IMR-90 (cell line): Measurements from ENCODE around the gene UBA5. TPM values are rescaled to one million over a fixed set of nuclear protein-coding genes. Genes with fewer than 3 reads are reported as not detected.

Source experiments
- ATAC-seq: fragments of 200-7000 bp; cut with Tn5 transposase; 2 replicates; pipeline ENCODE4 v1.9.1; 2020; ENCODE audit warnings: low read depth, mild to moderate bottlenecking, moderate library complexity
- BruUV-seq: library from RNA; stranded (reverse); fragments of 400-500 nt; replicated peaks from 2 replicates; lab custom pipeline; 2021; lab: Mats Ljungman, UMichigan
- CTCF ChIA-PET: fragments of 300-600 bp; formaldehyde crosslinking; extraction: SDS; loops from one replicate; lab custom pipeline; 2021; ENCODE audit warnings: antibody characterized with exemption; lab: Yijun Ruan, JAX
- POLR2A ChIA-PET: fragments of 300-600 bp; sonication (Branson Sonifier 250); formaldehyde crosslinking; loops from one replicate; lab custom pipeline; 2022; ENCODE audit warnings: antibody characterized with exemption; ENCODE audit not compliant: unreplicated experiment; lab: Charles Lee
- DNase-seq: peaks from one replicate; pipeline ENCODE4 v3.0.0; 2013
- H2AFZ ChIP-seq: replicated peaks from 2 replicates; pipeline ENCODE3; 2013; ENCODE audit warnings: low read length, mild to moderate bottlenecking; ENCODE audit not compliant: poor library complexity
- H2AK5ac ChIP-seq: 2 replicates; pipeline ENCODE4 v1.6.1; 2013; ENCODE audit warnings: low read depth, low read length, inconsistent platforms
- H2AK9ac ChIP-seq: replicated peaks from 2 replicates; pipeline ENCODE3; 2013; ENCODE audit warnings: mild to moderate bottlenecking, low read depth, low read length, moderate library complexity; ENCODE audit not compliant: poor library complexity
- H2BK120ac ChIP-seq: 2 replicates; pipeline ENCODE4 v1.6.1; 2013; ENCODE audit warnings: low read depth, low read length, inconsistent platforms
- H2BK15ac ChIP-seq: 3 replicates; pipeline ENCODE4 v1.6.1; 2013; ENCODE audit warnings: low read depth, low read length, inconsistent platforms
- H2BK20ac ChIP-seq: 2 replicates; pipeline ENCODE4 v1.6.1; 2013; ENCODE audit warnings: low read depth, mild to moderate bottlenecking, inconsistent platforms, low read length, moderate library complexity
- H2BK5ac ChIP-seq: 2 replicates; pipeline ENCODE4 v1.6.1; 2013; ENCODE audit warnings: mild to moderate bottlenecking, low read depth, low read length, inconsistent platforms; ENCODE audit not compliant: poor library complexity, severe bottlenecking
- H3K14ac ChIP-seq: replicated peaks from 2 replicates; pipeline ENCODE4 v1.6.1; 2013; ENCODE audit warnings: low read depth, low read length, inconsistent platforms
- H3K18ac ChIP-seq: 2 replicates; pipeline ENCODE4 v1.6.1; 2013; ENCODE audit warnings: low read depth, low read length, control low read depth
- H3K23ac ChIP-seq: 2 replicates; pipeline ENCODE4 v1.6.1; 2013; ENCODE audit warnings: low read depth, low read length, inconsistent platforms
- H3K27ac ChIP-seq: 2 replicates; pipeline ENCODE4 v1.5.1; 2013; ENCODE audit warnings: mild to moderate bottlenecking, control low read depth, low read length; ENCODE audit not compliant: insufficient read depth
- H3K27me3 ChIP-seq: 2 replicates; pipeline ENCODE4 v1.6.1; 2013; ENCODE audit warnings: low read length; ENCODE audit not compliant: control insufficient read depth, insufficient read depth
- H3K36me3 ChIP-seq: 2 replicates; pipeline ENCODE4 v1.6.1; 2013; ENCODE audit warnings: low read length, mixed read lengths; ENCODE audit not compliant: control insufficient read depth, insufficient read depth
- H3K4ac ChIP-seq: 2 replicates; pipeline ENCODE4 v1.6.1; 2013; ENCODE audit warnings: low read depth, low read length, inconsistent platforms
- H3K4me1 ChIP-seq: 2 replicates; pipeline ENCODE4 v1.6.1; 2013; ENCODE audit warnings: low read length, mixed read lengths; ENCODE audit not compliant: control insufficient read depth, insufficient read depth
- H3K4me2 ChIP-seq: 2 replicates; pipeline ENCODE4 v1.6.1; 2013; ENCODE audit warnings: low read depth, mild to moderate bottlenecking, control low read depth, low read length, moderate library complexity
- H3K4me3 ChIP-seq: 2 replicates; pipeline ENCODE4 v1.5.1; 2013; ENCODE audit warnings: low read depth, mild to moderate bottlenecking, control low read depth, low read length, moderate library complexity; ENCODE audit not compliant: insufficient read depth
- H3K56ac ChIP-seq: 2 replicates; pipeline ENCODE4 v1.6.1; 2013; ENCODE audit warnings: low read length, inconsistent platforms; ENCODE audit not compliant: insufficient read depth; ENCODE audit errors: extremely low read depth
- H3K79me1 ChIP-seq, 2 experiments: 2 replicates each; pipeline ENCODE4 v1.6.1; 2013; ENCODE audit warnings: low read length in 2 of 2, inconsistent platforms in 1 of 2, low read depth in 1 of 2
- H3K9ac ChIP-seq: 2 replicates; pipeline ENCODE4 v1.6.1; 2013; ENCODE audit warnings: low read depth, low read length, control low read depth
- H3K9me1 ChIP-seq: 2 replicates; pipeline ENCODE4 v1.6.1; 2013; ENCODE audit warnings: low read length, inconsistent platforms; ENCODE audit not compliant: insufficient read depth
- H3K9me3 ChIP-seq: 2 replicates; pipeline ENCODE4 v1.6.1; 2013; ENCODE audit warnings: low read length; ENCODE audit not compliant: control insufficient read depth, insufficient read depth
- H4K20me1 ChIP-seq: 2 replicates; pipeline ENCODE4 v1.6.1; 2013; ENCODE audit warnings: low read length, inconsistent platforms; ENCODE audit not compliant: insufficient read depth
- H4K5ac ChIP-seq: 2 replicates; pipeline ENCODE4 v1.6.1; 2013; ENCODE audit warnings: mild to moderate bottlenecking, low read depth, low read length, control low read depth
- H4K8ac ChIP-seq, 2 experiments: 2 replicates each; pipeline ENCODE4 v1.6.1; 2013; ENCODE audit warnings: low read depth in 2 of 2, low read length in 2 of 2, control low read depth in 1 of 2, inconsistent platforms in 1 of 2
- H4K91ac ChIP-seq: 2 replicates; pipeline ENCODE4 v1.6.1; 2013; ENCODE audit warnings: low read depth, low read length, inconsistent platforms; ENCODE audit not compliant: insufficient read depth
- BHLHE40 ChIP-seq: fragments of 150-350 bp; IDR thresholded peaks from 2 replicates; pipeline ENCODE4 v1.6.1; 2016; ENCODE audit warnings: mild to moderate bottlenecking, low read depth, low read length
- CEBPB ChIP-seq: IDR thresholded peaks from 2 replicates; pipeline ENCODE4 v1.6.1; 2012; ENCODE audit warnings: low read depth, low read length, improper control_type of control experiment
- MAFK ChIP-seq: IDR thresholded peaks from 2 replicates; pipeline ENCODE4 v1.6.1; 2012; ENCODE audit warnings: low read depth, low read length, improper control_type of control experiment
- MAZ ChIP-seq: IDR thresholded peaks from 2 replicates; pipeline ENCODE4 v1.6.1; 2012; ENCODE audit warnings: low read depth, mild to moderate bottlenecking, low read length, improper control_type of control experiment, moderate library complexity, borderline replicate concordance
- RFX5 ChIP-seq: IDR thresholded peaks from 2 replicates; pipeline ENCODE4 v1.8.0; 2012; ENCODE audit warnings: low read depth, mild to moderate bottlenecking, low read length, moderate library complexity
- SMC3 ChIP-seq: fragments of 150-350 bp; IDR thresholded peaks from 2 replicates; pipeline ENCODE4 v1.6.1; 2016; ENCODE audit warnings: low read depth, mild to moderate bottlenecking, antibody characterized with exemption, low read length, moderate library complexity
- WGBS, 2 experiments: methylation state at CpG; one replicate each; pipeline versions ENCODE4 v1.1.5 to v1.1.7; 2013; ENCODE audit warnings: missing lambda C conversion rate in 2 of 2; ENCODE audit not compliant: insufficient read length in 1 of 2; ENCODE audit errors: extremely low coverage in 2 of 2; 5-methylcytosine and 5-hydroxymethylcytosine counted together
- dilution Hi-C: fragments of 300-500 bp; cut with HindIII; formaldehyde crosslinking; loops from one replicate; pipeline ENCODE4 v1.14.3; 2018; ENCODE audit warnings: low sequenced_read_pairs; ENCODE audit not compliant: unreplicated experiment
- in situ Hi-C: fragments of 300-500 bp; cut with MboI; formaldehyde crosslinking; loops from 3 replicates; pipeline ENCODE4 v1.14.3; 2019; ENCODE audit warnings: low sequenced_read_pairs, inconsistent platforms, mixed read lengths
- intact Hi-C: fragments of 100-400 bp; cut with micrococcal nuclease; formaldehyde crosslinking; loops from 2 replicates; pipeline ENCODE4 v1.10.0; 2022
- polyA plus RNA-seq, 3 experiments: library from polyadenylated mRNA; depleted of rRNA; stranded (reverse); fragments of >200 nt; gene quantifications; 2 replicates each; pipeline ENCODE4 v1.2.3, GENCODE V29; 2012; ENCODE audit warnings: low replicate concordance in 1 of 3
- total RNA-seq: library from RNA; depleted of rRNA; stranded (reverse); fragments of >200 nt; gene quantifications from 2 replicates; pipeline ENCODE4 v1.2.3, GENCODE V29; 2012
- TF ChIP-seq, protein P1 (sequence below): fragments of 150-350 bp; IDR thresholded peaks from 2 replicates; pipeline ENCODE4 v1.6.1; 2017; ENCODE audit warnings: mild to moderate bottlenecking, antibody characterized with exemption, low read length, low read depth
- TF ChIP-seq, protein P2 (sequence below): conservative IDR thresholded peaks from 2 replicates; pipeline ENCODE4 v1.5.1; 2012; ENCODE audit warnings: mild to moderate bottlenecking, low read depth, low read length, improper control_type of control experiment

The UBA5 gene
- total and polyA plus RNA-seq, 2 of the 4 experiments (the other 2 are of a cell fraction): 20.3 to 30.4 TPM

DNA sequence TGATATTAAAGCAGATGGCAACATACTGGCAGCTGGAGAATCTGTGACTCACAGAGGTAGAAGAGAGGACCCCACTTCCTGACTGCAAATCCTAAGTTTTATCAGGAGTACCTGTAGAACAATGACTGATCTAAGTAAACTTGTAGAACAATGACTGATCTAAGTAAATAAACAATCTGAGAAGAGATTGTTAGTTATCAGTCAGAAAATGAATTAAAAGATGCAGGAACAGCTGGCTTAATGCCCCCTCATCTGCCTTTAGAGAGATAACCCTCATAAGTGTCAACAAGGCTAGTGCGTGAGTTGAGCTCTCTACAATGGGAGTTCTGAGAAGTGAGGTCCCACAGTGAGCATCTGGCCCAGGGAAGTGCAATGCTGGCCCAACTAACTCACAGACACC is 15.1 kb upstream of the UBA5 start:
- Histone ChIP-seq H3K9me1 (no peaks in the 10 kb centered on the region), H3K4me2 (no peak overlapping the region), H4K91ac (no peak overlapping the region), H4K20me1 (no peaks in the 10 kb centered on the region), H2AK9ac (no peak overlapping the region), H4K8ac (no peak overlapping the region), H3K4me3 (no peak overlapping the region), H2BK120ac (no peak overlapping the region), H3K9me3 (no peaks in the 10 kb centered on the region), H3K56ac (no peak overlapping the region), H3K18ac (no peak overlapping the region), H2BK15ac (no peak overlapping the region), H3K4me1 (no peaks in the 10 kb centered on the region), H2AFZ (no peak overlapping the region), H3K9ac (no peak overlapping the region), H3K27me3 (no peaks in the 10 kb centered on the region), H2BK5ac (no peak overlapping the region), H2BK20ac (no peak overlapping the region), H4K5ac (peak overlapping the region; percentile 51; the same call in 1 of the 2 replicates), H3K36me3 (no peaks in the 10 kb centered on the region), H2AK5ac (0 out of 2 replicates have a peak overlapping the region, but pooled peaks have one; percentile 9), H3K4ac (no peak overlapping the region), H3K27ac (no peak overlapping the region), H3K14ac (no peak overlapping the region), H3K79me1 (peaks cover 2% of the 10 kb centered on the region in 2 experiments; a peak in 2 of 4 replicates), H3K23ac (no peak overlapping the region)
- POLR2A ChIA-PET: no interaction called here
- DNase-seq (no peak), ATAC-seq (no peak)
- no TSS peak for BruUV-seq
- intact Hi-C loops: no loop called here
- TF ChIP-seq MAZ (no peak), SMC3 (no peak), MAFK (no peak), CEBPB (no peak), BHLHE40 (no peak), RFX5 (no peak)
- TF ChIP-seq, protein P1, sequence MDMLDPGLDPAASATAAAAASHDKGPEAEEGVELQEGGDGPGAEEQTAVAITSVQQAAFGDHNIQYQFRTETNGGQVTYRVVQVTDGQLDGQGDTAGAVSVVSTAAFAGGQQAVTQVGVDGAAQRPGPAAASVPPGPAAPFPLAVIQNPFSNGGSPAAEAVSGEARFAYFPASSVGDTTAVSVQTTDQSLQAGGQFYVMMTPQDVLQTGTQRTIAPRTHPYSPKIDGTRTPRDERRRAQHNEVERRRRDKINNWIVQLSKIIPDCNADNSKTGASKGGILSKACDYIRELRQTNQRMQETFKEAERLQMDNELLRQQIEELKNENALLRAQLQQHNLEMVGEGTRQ: no peak
- TF ChIP-seq, protein P2, sequence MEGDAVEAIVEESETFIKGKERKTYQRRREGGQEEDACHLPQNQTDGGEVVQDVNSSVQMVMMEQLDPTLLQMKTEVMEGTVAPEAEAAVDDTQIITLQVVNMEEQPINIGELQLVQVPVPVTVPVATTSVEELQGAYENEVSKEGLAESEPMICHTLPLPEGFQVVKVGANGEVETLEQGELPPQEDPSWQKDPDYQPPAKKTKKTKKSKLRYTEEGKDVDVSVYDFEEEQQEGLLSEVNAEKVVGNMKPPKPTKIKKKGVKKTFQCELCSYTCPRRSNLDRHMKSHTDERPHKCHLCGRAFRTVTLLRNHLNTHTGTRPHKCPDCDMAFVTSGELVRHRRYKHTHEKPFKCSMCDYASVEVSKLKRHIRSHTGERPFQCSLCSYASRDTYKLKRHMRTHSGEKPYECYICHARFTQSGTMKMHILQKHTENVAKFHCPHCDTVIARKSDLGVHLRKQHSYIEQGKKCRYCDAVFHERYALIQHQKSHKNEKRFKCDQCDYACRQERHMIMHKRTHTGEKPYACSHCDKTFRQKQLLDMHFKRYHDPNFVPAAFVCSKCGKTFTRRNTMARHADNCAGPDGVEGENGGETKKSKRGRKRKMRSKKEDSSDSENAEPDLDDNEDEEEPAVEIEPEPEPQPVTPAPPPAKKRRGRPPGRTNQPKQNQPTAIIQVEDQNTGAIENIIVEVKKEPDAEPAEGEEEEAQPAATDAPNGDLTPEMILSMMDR: no peak
- CTCF ChIA-PET: interaction anchor here (0.6 to 0.7 kb wide), 2 partner anchors 51 to 388 kb away, joined by 3 to 4 read pairs; no protein-coding TSS in a partner anchor
- in situ Hi-C loops: loop anchor here (5.0 to 25.0 kb wide), 2 partner anchors 103 to 383 kb away; no protein-coding TSS in a partner anchor
- WGBS, 2 experiments: no CpG with 5 or more reads among the region's 1 CpG
- dilution Hi-C loops: loop anchor here (25.0 kb wide), 1 partner anchor 108 kb away; no protein-coding TSS in a partner anchor
